Activated naive CD4-positive, alpha-beta T cell treated with anti-CD3 and anti-CD28 coated beads, Interleukin-2, amount 10 ng/mL, durations not matched to agents 7 days and 5 days (primary cell): ENCODE results near the gene ARHGAP31.

Source experiments
- CTCF ChIA-PET: fragments of 350-600 bp; sonication (Branson Sonifier 250); formaldehyde crosslinking; loops from one replicate; lab custom pipeline; 2021; ENCODE audit warnings: antibody characterized with exemption; lab: Charles Lee
- DNase-seq: peaks from one replicate; pipeline ENCODE4 v3.0.0-alpha.2; 2020
- H3K27ac Mint-ChIP-seq: one replicate; pipeline ENCODE4 v1.8.0; 2021; ENCODE audit warnings: mild to moderate bottlenecking, moderate library complexity, mixed read lengths
- H3K27me3 Mint-ChIP-seq: one replicate; pipeline ENCODE4 v1.8.0; 2021; ENCODE audit warnings: mild to moderate bottlenecking, mixed read lengths
- H3K36me3 Mint-ChIP-seq: one replicate; pipeline ENCODE4 v1.8.0; 2021; ENCODE audit warnings: mixed read lengths
- H3K4me1 Mint-ChIP-seq: one replicate; pipeline ENCODE4 v1.8.0; 2021; ENCODE audit warnings: mixed read lengths
- H3K4me3 Mint-ChIP-seq: one replicate; pipeline ENCODE4 v1.8.0; 2021; ENCODE audit warnings: mild to moderate bottlenecking, moderate library complexity, mixed read lengths
- H3K9me3 Mint-ChIP-seq: one replicate; pipeline ENCODE4 v1.8.0; 2021; ENCODE audit warnings: mixed read lengths

ARHGAP31 gene

GRCh38 chr3:119456469-119456868, 162.3 kb downstream of the ARHGAP31 start:
- Mint-ChIP-seq H3K4me1 (peaks cover 15% of the 10 kb centered on the region), H3K4me3 (no peak overlapping the region), H3K9me3 (no peaks in the 10 kb centered on the region), H3K36me3 (peaks cover 56% of the 10 kb centered on the region), H3K27ac (no peak overlapping the region), H3K27me3 (no peaks in the 10 kb centered on the region)
- DNase-seq, result no peak
- CTCF ChIA-PET, result no interaction called here

GRCh38 chr3:119457246-119457645, 163.1 kb downstream of the ARHGAP31 start:
- Mint-ChIP-seq H3K4me3 (no peak overlapping the region), H3K27ac (no peak overlapping the region), H3K4me1 (peaks cover 23% of the 10 kb centered on the region), H3K27me3 (no peaks in the 10 kb centered on the region), H3K36me3 (peaks cover 55% of the 10 kb centered on the region), H3K9me3 (no peaks in the 10 kb centered on the region)
- CTCF ChIA-PET, result no interaction called here
- no peak for DNase-seq

- H3K27me3 Mint-ChIP-seq, result peaks cover 4% of the 10 kb centered on the region
- CTCF ChIA-PET, result interaction anchor here (0.7 to 1.4 kb wide), 6 partner anchors 22 to 222 kb away, joined by 3 to 6 read pairs (median 4); partner anchors contain the start of genes B4GALT4, CD80 and TIMMDC1
- H3K27ac Mint-ChIP-seq, result peak within 1 kb of the TSS; percentile 92
- peaks cover 42% of the 10 kb centered on the region for H3K4me1 Mint-ChIP-seq
- peak within 1 kb of the TSS; percentile 97 for H3K4me3 Mint-ChIP-seq
- peaks cover 32% of the 10 kb centered on the region for H3K36me3 Mint-ChIP-seq
- peak; percentile 99 for DNase-seq
- H3K9me3 Mint-ChIP-seq, result no peaks in the 10 kb centered on the region
These were observed 169.3 kb downstream of the ARHGAP31 start, which contains the start of gene TMEM39A for GRCh38 chr3:119463171-119464169. Gene TMEM39A (minus strand): TSS chr3:119463615. CDS start chr3:119462074, 1,541 bp downstream.

- peaks cover 43% of the 10 kb centered on the region for H3K4me1 Mint-ChIP-seq
- H3K9me3 Mint-ChIP-seq, result no peaks in the 10 kb centered on the region
- CTCF ChIA-PET, result interaction anchor here (0.6 kb wide), 1 partner anchor 139 kb away, joined by 3 read pairs; no protein-coding TSS in a partner anchor
- H3K27ac Mint-ChIP-seq, result peak overlapping the region; percentile 91
- DNase-seq, result no peak
- peaks cover 23% of the 10 kb centered on the region for H3K36me3 Mint-ChIP-seq
- peaks cover 4% of the 10 kb centered on the region for H3K27me3 Mint-ChIP-seq
- peak overlapping the region; percentile 98 for H3K4me3 Mint-ChIP-seq
These were observed 173.9 kb downstream of the ARHGAP31 start for GRCh38 chr3:119468041-119468440.

GRCh38 chr3:119469418-119470189, 175.4 kb downstream of the ARHGAP31 start:
- CTCF ChIA-PET, result interaction anchor here (1.0 to 1.5 kb wide), 3 partner anchors 28 to 585 kb away, joined by 3 to 4 read pairs (median 3); partner anchors contain the start of gene TIMMDC1
- Mint-ChIP-seq H3K9me3 (no peaks in the 10 kb centered on the region), H3K27me3 (no peaks in the 10 kb centered on the region), H3K27ac (peak overlapping the region; percentile 91), H3K4me1 (peaks cover 34% of the 10 kb centered on the region), H3K36me3 (peaks cover 19% of the 10 kb centered on the region), H3K4me3 (peak overlapping the region; percentile 98)
- DNase-seq, result no peak
